Measurements from ENCODE around the gene BBS9. TPM values are rescaled to one million over a fixed set of nuclear protein-coding genes. Genes with fewer than 3 reads are reported as not detected.

The BBS9 gene
- total RNA-seq, 1 experiment from 2014 or later, result 5.1 TPM

DNA sequence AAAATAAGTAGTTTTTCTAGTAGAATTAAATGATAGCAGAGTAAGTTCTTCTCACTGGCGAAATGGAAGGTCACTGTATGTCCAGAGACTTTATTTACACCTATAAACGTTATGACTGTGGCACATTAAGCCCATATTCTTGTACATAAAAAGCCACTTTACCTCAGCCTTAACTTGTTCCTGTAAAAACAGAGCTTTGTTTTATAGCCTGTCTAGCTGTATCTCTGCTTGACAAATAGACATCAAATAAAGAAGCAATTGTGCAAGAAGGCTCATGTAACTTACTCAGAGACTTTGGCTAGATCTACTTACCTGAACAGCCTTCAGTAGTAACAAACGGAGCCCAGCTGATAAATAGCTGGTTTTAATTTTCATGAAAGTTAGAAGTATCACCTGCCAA, 451.9 kb downstream of the BBS9 start:
- DNase-seq (ENCODE audit: unreplicated experiment), result no peak
- no peaks in the 10 kb centered on the region for H3K36me3 Mint-ChIP-seq (ENCODE audit: insufficient read depth, unreplicated experiment)
- TF ChIP-seq, protein P1, sequence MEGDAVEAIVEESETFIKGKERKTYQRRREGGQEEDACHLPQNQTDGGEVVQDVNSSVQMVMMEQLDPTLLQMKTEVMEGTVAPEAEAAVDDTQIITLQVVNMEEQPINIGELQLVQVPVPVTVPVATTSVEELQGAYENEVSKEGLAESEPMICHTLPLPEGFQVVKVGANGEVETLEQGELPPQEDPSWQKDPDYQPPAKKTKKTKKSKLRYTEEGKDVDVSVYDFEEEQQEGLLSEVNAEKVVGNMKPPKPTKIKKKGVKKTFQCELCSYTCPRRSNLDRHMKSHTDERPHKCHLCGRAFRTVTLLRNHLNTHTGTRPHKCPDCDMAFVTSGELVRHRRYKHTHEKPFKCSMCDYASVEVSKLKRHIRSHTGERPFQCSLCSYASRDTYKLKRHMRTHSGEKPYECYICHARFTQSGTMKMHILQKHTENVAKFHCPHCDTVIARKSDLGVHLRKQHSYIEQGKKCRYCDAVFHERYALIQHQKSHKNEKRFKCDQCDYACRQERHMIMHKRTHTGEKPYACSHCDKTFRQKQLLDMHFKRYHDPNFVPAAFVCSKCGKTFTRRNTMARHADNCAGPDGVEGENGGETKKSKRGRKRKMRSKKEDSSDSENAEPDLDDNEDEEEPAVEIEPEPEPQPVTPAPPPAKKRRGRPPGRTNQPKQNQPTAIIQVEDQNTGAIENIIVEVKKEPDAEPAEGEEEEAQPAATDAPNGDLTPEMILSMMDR (IDR thresholded peaks at IDR 0.05; ENCODE audit: unreplicated experiment), result no peak
- H3K4me3 Mint-ChIP-seq (ENCODE audit: unreplicated experiment), result no peak overlapping the region
- H3K4me1 Mint-ChIP-seq (ENCODE audit: insufficient read depth, unreplicated experiment), result no peaks in the 10 kb centered on the region
- no peak overlapping the region for H3K27ac Mint-ChIP-seq (ENCODE audit: low read depth, unreplicated experiment)
- no TSS peak for BruUV-seq (replicated peaks)
- ChIA-PET CTCF (no interaction called here), POLR2A (no interaction called here)
- H3K9me3 Mint-ChIP-seq (ENCODE audit: unreplicated experiment), result no peaks in the 10 kb centered on the region
- H3K27me3 Mint-ChIP-seq (ENCODE audit: insufficient read depth, unreplicated experiment), result no peaks in the 10 kb centered on the region
- intact Hi-C loops (cut with micrococcal nuclease), result no loop called here

DNA sequence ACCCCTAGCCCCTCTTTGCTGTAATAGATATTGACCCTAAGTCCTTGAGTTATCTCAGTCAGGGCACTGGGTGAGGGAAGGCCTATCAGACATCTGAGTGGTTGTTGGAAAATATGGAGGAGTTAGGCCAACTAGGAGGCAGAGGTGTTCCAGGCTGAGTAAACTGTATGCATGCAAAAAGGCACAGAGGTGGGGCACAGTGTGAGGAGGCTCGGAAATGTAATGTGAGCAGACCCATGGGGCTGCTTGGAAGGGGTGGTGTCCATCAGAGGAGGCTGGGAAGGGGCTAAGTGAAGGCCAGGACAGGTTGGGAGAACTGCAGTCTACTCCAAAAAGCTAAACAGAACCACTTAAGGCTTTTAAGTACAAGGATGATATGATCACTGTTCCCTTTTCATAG, 452.7 kb downstream of the BBS9 start:
- CTCF ChIA-PET, result interaction anchor here (0.6 kb wide), 1 partner anchor 395 kb away, joined by 4 read pairs; no protein-coding TSS in a partner anchor
- POLR2A ChIA-PET, result no interaction called here
- Mint-ChIP-seq H3K27me3 (ENCODE audit: insufficient read depth, unreplicated experiment) (no peaks in the 10 kb centered on the region), H3K4me1 (ENCODE audit: insufficient read depth, unreplicated experiment) (no peaks in the 10 kb centered on the region), H3K36me3 (ENCODE audit: insufficient read depth, unreplicated experiment) (no peaks in the 10 kb centered on the region), H3K27ac (ENCODE audit: low read depth, unreplicated experiment) (no peak overlapping the region), H3K4me3 (ENCODE audit: unreplicated experiment) (no peak overlapping the region), H3K9me3 (ENCODE audit: unreplicated experiment) (no peaks in the 10 kb centered on the region)
- no peak for DNase-seq (ENCODE audit: unreplicated experiment)
- BruUV-seq (replicated peaks), result no TSS peak
- TF ChIP-seq, protein P1 (IDR thresholded peaks at IDR 0.05; ENCODE audit: unreplicated experiment), result no peak
- intact Hi-C loops (cut with micrococcal nuclease), result no loop called here

DNA sequence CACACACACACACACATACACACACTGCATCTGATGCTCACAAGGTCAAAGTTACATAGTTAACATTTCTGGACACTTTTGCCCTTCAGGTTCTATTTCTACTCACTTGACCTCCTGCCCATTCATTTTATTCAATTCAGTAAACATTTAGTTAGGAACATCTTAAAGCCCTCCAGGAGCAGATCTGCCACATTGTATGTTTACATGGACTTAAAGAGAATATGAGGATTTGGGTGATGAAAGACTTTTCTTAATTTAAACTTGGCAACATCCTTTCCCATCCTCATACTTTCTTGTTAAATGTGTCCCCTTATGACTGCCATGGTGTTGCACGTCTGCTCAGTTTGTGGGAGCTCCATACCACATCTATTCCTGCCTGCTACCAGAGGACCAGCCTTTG, 453.2 kb downstream of the BBS9 start:
- DNase-seq (ENCODE audit: unreplicated experiment), result no peak

DNA sequence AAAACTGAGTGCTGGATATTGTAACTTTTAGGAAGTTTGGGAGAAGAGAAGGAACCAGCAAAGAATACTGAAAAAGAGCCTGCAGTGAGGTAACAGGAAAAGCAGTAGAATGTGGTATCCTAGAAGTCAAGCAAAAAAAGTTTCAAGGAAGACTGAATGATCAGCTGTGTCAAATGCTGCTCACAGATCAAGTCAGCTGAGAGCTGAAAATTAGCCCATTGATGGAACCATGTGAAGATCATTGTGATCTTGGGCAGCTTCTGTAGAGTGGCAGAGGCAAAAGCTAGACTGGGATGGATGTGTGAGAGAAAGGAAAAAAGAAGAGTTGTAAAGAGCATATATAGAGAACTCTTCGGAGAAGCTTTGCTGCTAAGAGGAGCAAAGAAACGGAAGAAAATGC, 460.5 kb downstream of the BBS9 start:
- Mint-ChIP-seq H3K4me3 (ENCODE audit: unreplicated experiment) (no peak overlapping the region), H3K4me1 (ENCODE audit: insufficient read depth, unreplicated experiment) (no peaks in the 10 kb centered on the region), H3K9me3 (ENCODE audit: unreplicated experiment) (no peaks in the 10 kb centered on the region), H3K27ac (ENCODE audit: low read depth, unreplicated experiment) (no peak overlapping the region), H3K27me3 (ENCODE audit: insufficient read depth, unreplicated experiment) (no peaks in the 10 kb centered on the region), H3K36me3 (ENCODE audit: insufficient read depth, unreplicated experiment) (no peaks in the 10 kb centered on the region)
- no TSS peak for BruUV-seq (replicated peaks)
- DNase-seq (ENCODE audit: unreplicated experiment), result no peak
- ChIA-PET POLR2A (no interaction called here), CTCF (interaction anchor here (1.1 kb wide), 1 partner anchor 256 kb away, joined by 3 read pairs; no protein-coding TSS in a partner anchor)
- intact Hi-C loops (cut with micrococcal nuclease), result no loop called here
- TF ChIP-seq, protein P1 (IDR thresholded peaks at IDR 0.05; ENCODE audit: unreplicated experiment), result no peak

More for the DNA sequence above, 453.2 kb downstream of the BBS9 start:
- Mint-ChIP-seq H3K36me3 (ENCODE audit: insufficient read depth, unreplicated experiment) (no peaks in the 10 kb centered on the region), H3K4me1 (ENCODE audit: insufficient read depth, unreplicated experiment) (no peaks in the 10 kb centered on the region), H3K4me3 (ENCODE audit: unreplicated experiment) (no peak overlapping the region), H3K9me3 (ENCODE audit: unreplicated experiment) (no peaks in the 10 kb centered on the region), H3K27ac (ENCODE audit: low read depth, unreplicated experiment) (no peak overlapping the region), H3K27me3 (ENCODE audit: insufficient read depth, unreplicated experiment) (no peaks in the 10 kb centered on the region)
- TF ChIP-seq, protein P1 (IDR thresholded peaks at IDR 0.05; ENCODE audit: unreplicated experiment), result no peak
- CTCF ChIA-PET, result interaction anchor here (0.5 to 0.6 kb wide), 2 partner anchors 75 to 395 kb away, joined by 3 to 4 read pairs; no protein-coding TSS in a partner anchor
- POLR2A ChIA-PET, result no interaction called here
- BruUV-seq (replicated peaks), result no TSS peak
- intact Hi-C loops (cut with micrococcal nuclease), result no loop called here

Data from MCF 10A (cell line).